NCI-H2081 (cell line): ENCODE results near the gene TMEM132D.

Experiments
- DNase-seq, 2 experiments: peaks; one replicate each; lab custom pipeline; 2025; lab: John Stamatoyannopoulos, UW

The TMEM132D gene

GRCh38 chr12:129727100-129727499 is 176.7 kb downstream of the TMEM132D start:
- DNase-seq: no peak

- DNase-seq: no peak
Observed at GRCh38 chr12:129723260-129723659, 180.6 kb downstream of the TMEM132D start.

- no peak for DNase-seq
Observed at GRCh38 chr12:129720618-129721017, 183.2 kb downstream of the TMEM132D start.

- no peak for DNase-seq
Observed at GRCh38 chr12:129719416-129719815, 184.4 kb downstream of the TMEM132D start.

- DNase-seq: no peak
Observed at GRCh38 chr12:129717438-129717837, 186.4 kb downstream of the TMEM132D start.

GRCh38 chr12:129716825-129717224 is 187.0 kb downstream of the TMEM132D start:
- no peak for DNase-seq

- DNase-seq: no peak
Observed at GRCh38 chr12:129706716-129707115, 197.1 kb downstream of the TMEM132D start.

- DNase-seq: peak in 1 of 2 experiments; percentile 44
Observed at GRCh38 chr12:129704232-129704830, 199.5 kb downstream of the TMEM132D start.

- DNase-seq: no peak
Observed at GRCh38 chr12:129701631-129702101, 202.2 kb downstream of the TMEM132D start.

- DNase-seq: no peak
Observed at GRCh38 chr12:129700036-129700435, 203.8 kb downstream of the TMEM132D start.

GRCh38 chr12:129696926-129697325 is 206.9 kb downstream of the TMEM132D start:
- DNase-seq: peak; percentile 69 to 85

- DNase-seq: no peak
Observed at GRCh38 chr12:129696405-129696804, 207.4 kb downstream of the TMEM132D start.

GRCh38 chr12:129693731-129694130 is 210.1 kb downstream of the TMEM132D start:
- DNase-seq: no peak

- DNase-seq: no peak
Observed at GRCh38 chr12:129687731-129688130, 216.1 kb downstream of the TMEM132D start.

GRCh38 chr12:129681830-129682229 is 222.0 kb downstream of the TMEM132D start:
- DNase-seq: no peak

GRCh38 chr12:129681151-129681550 is 222.7 kb downstream of the TMEM132D start:
- DNase-seq: no peak

GRCh38 chr12:129676411-129676810 is 227.4 kb downstream of the TMEM132D start:
- DNase-seq: no peak

- DNase-seq: no peak
Observed at GRCh38 chr12:129675947-129676346, 227.9 kb downstream of the TMEM132D start.

- no peak for DNase-seq
Observed at GRCh38 chr12:129675496-129675895, 228.3 kb downstream of the TMEM132D start.

GRCh38 chr12:129673806-129674205 is 230.0 kb downstream of the TMEM132D start:
- no peak for DNase-seq

GRCh38 chr12:129672110-129672509 is 231.7 kb downstream of the TMEM132D start:
- no peak for DNase-seq

GRCh38 chr12:129670256-129670920 is 233.4 kb downstream of the TMEM132D start:
- DNase-seq: no peak

GRCh38 chr12:129665414-129665813 is 238.4 kb downstream of the TMEM132D start:
- DNase-seq: no peak

GRCh38 chr12:129662234-129662633 is 241.6 kb downstream of the TMEM132D start:
- no peak for DNase-seq
